ENCODE measurements around the gene GDPD5.
A peak's percentile ranks its signal among the peaks of the same experiment; 100 is the strongest.

Gene GDPD5

DNA sequence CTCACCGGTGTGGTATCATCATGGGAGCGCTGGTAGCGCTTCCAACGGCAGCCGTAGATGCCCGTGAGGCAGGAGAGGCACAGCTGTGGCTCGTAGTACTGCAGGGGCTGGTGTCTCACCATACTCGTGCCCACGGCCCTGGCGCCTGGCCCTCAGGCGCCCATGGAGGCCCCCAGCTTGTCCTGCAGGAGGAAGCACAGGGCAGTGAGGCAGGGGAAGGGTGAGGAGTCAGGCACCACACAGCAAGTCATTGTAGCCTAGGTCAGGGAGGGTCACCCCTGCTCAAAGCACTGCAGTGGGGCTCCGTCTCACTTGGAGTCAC is 48.2 kb downstream of the GDPD5 start:
- peak overlapping the region in 5 of 11 experiments; percentile 25 to 88 (median 26); a peak in 8 of 22 replicates for H3K27ac ChIP-seq
- H3K4me1 ChIP-seq, result peaks cover 38 to 75% (median 50%) of the 10 kb centered on the region in 10 experiments
- H4K20me1 ChIP-seq, result peaks cover 0 to 8% (median 0%) of the 10 kb centered on the region in 11 experiments; a peak in 2 of 22 replicates
- no peaks in the 10 kb centered on the region for H3K27me3 ChIP-seq
- H3K9me3 ChIP-seq (replicated peaks in 1 of 11), result no peaks in the 10 kb centered on the region
- TF ChIP-seq Cebpa-rat (IDR thresholded peaks at IDR 0.05), result no peak
- no peaks in the 10 kb centered on the region; a peak in 2 of 22 replicates for H3K36me3 ChIP-seq
- H3K4me3 ChIP-seq, result no peak overlapping the region
- no peak overlapping the region; a peak in 1 of 22 replicates for H3K9ac ChIP-seq
- H3K4me2 ChIP-seq, result peak overlapping the region in 8 of 11 experiments; percentile 1 to 35 (median 14); a peak in 7 of 22 replicates

DNA sequence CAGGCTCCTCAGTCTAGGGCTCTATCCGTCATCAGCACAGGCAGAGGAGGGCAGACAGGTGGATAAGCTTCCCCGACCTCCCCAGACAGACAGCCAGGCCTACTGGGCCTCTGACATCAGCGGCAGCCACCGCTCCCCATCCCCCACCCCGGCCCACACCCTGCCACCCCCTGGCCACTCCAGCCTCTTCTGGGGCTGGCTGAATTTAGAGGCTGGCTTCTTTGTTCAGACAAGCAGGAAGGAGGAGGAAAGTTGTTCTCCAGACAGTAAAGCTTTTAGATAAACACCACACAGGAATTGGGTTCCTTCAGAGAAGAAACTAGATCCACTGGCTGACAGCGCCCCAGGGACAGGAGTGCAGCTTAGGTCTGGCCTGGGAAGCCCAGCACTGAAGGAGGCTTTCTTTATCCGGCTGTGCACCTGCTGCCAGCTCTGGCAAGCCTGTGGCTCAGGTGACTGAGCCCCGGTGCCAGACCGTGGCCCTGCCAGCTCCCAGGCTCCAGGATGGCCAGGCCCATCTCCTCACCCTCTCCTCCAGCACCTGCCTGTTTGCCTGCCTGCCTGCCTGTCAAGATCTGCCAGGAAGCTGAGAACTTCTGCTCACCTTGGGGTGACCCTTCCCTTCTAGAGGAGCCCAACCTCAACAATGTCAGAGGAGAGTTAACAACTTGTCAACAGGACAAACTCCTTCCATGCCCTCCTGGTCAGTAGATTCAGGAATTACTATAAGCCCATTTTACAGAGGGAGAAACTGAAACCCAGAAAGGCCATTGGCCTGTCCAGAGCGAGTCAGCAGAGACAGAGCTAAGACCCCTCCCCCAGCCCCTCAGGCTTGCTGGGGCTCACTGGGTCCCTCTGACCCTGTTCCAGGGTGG is 48.8 kb downstream of the GDPD5 start:
- H3K4me2 ChIP-seq, result peak overlapping the region; percentile 1 to 90 (median 78); a peak in 13 of 22 replicates
- H3K4me1 ChIP-seq, result peaks cover 38 to 69% (median 48%) of the 10 kb centered on the region in 10 experiments
- H3K27me3 ChIP-seq, result no peaks in the 10 kb centered on the region
- peaks cover 0 to 2% (median 0%) of the 10 kb centered on the region in 11 experiments; a peak in 1 of 22 replicates for H4K20me1 ChIP-seq
- peak overlapping the region in 4 of 11 experiments; percentile 9 to 67 (median 66); a peak in 5 of 22 replicates for H3K9ac ChIP-seq
- no peak overlapping the region for H3K4me3 ChIP-seq
- no peak for TF ChIP-seq Cebpa-rat (IDR thresholded peaks at IDR 0.05)
- no peaks in the 10 kb centered on the region; a peak in 2 of 22 replicates for H3K36me3 ChIP-seq
- H3K27ac ChIP-seq, result peak overlapping the region in 8 of 11 experiments; percentile 66 to 88 (median 78); a peak in 15 of 22 replicates
- no peaks in the 10 kb centered on the region for H3K9me3 ChIP-seq (replicated peaks in 1 of 11)

DNA sequence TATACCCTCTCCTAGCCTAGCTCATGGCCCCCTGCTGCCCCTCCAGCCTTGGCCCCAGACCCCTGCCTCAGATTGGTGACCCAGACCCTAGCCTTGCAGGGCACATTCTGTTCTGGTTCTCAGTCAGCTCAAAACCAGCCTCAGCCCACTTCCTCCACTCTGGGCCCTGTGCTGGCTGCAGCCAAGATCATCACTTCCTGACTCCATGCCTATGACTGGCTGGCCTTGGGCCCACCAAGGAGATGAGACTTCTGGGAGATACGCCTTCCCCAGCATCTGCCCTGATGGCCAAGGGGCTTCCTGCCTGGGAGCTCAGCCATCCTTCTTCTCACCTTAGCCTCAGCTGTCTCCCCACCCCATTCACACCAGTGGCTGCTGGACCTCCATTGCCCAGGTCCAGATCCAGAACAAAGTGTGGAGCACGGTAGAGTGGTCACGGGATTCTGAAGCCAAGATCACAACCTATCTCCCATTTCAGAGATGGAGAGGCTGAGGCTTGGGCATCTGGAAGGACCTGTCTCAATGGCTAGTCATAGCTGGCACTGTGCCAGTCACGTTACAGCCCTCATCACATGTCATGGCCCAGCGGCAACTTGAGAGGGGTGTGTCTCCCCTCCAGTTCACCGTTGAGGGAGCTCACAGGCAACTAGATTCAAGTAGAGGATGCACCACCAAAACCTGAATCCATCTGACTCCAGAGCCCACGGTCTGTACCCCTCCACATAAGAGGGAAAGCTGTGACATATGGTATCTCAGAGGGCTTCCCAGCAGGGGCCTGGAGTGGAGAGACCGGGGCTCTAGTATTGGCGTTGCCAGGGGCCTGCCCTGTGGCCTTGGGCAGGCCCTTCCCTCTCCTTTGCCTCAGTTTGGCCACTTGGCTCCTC is 49.7 kb downstream of the GDPD5 start:
- Histone ChIP-seq H3K36me3 (no peaks in the 10 kb centered on the region; a peak in 2 of 22 replicates), H3K9me3 (replicated peaks in 1 of 11) (no peaks in the 10 kb centered on the region), H3K4me2 (peak overlapping the region; percentile 68 to 90 (median 78)), H3K27me3 (no peaks in the 10 kb centered on the region), H3K4me3 (peak overlapping the region in 2 of 10 experiments; percentile 23 to 54; a peak in 4 of 20 replicates), H3K27ac (peak overlapping the region; percentile 11 to 88 (median 74); a peak in 21 of 22 replicates), H3K4me1 (peaks cover 31 to 65% (median 49%) of the 10 kb centered on the region in 10 experiments), H3K9ac (peak overlapping the region in 9 of 11 experiments; percentile 29 to 67 (median 65); a peak in 15 of 22 replicates), H4K20me1 (no peaks in the 10 kb centered on the region; a peak in 1 of 22 replicates)
- TF ChIP-seq Cebpa-rat (IDR thresholded peaks at IDR 0.05), result no peak

DNA sequence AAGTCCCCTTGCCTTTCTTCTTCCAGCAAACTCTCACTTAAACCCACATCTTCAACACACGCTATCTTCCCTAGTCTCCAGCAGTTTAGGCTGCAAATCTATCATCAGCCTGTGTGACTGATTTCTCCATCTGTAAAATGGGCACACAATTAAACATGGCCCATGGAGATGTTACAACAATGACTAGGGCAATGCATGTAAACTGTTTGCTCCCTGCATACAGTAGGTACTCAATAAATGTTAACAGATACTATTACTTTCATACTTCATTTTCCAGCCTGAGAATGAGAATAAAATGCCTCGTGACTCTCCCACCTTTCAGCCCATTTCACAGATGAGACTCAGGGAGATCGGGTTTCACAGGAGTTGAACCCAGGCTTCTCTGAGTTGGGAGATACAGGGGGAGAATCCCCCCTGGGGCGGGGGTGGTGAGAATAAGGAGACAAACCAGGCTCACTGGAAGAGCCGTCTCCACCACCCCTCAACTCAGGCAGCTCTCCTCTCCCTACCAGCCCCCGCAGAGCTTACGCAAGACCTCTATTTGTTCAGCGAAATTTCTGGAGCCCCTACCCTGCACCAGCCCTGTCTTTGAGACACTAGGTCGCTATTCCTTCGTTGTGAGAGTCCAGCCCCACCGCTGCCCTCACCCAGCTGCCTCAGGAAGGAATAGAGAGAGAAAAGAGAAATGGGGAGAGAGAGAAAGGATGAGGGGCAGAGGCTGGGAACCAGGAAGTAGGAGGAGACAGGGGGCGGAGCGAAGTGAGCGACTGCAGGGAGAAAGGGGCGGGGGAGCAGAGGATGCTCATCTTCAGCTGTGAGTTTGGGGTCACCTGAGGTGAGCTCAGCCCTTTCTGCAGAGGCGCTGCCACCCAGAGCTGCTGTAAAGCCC is 50.6 kb downstream of the GDPD5 start:
- Histone ChIP-seq H3K4me3 (peak overlapping the region in 2 of 10 experiments; percentile 23 to 54; a peak in 4 of 20 replicates), H3K9ac (peak overlapping the region in 9 of 11 experiments; percentile 29 to 67 (median 65); a peak in 16 of 22 replicates), H3K4me2 (peak overlapping the region; percentile 68 to 90 (median 78)), H4K20me1 (no peaks in the 10 kb centered on the region), H3K36me3 (no peaks in the 10 kb centered on the region; a peak in 2 of 22 replicates), H3K27ac (peak overlapping the region; percentile 11 to 88 (median 74); a peak in 21 of 22 replicates), H3K4me1 (peaks cover 31 to 64% (median 55%) of the 10 kb centered on the region in 10 experiments), H3K9me3 (replicated peaks in 1 of 11) (no peaks in the 10 kb centered on the region), H3K27me3 (no peaks in the 10 kb centered on the region)
- peak in 9 of 11 experiments; percentile 61 to 92 (median 83); a peak in 18 of 22 replicates for TF ChIP-seq Cebpa-rat (IDR thresholded peaks at IDR 0.05)

DNA sequence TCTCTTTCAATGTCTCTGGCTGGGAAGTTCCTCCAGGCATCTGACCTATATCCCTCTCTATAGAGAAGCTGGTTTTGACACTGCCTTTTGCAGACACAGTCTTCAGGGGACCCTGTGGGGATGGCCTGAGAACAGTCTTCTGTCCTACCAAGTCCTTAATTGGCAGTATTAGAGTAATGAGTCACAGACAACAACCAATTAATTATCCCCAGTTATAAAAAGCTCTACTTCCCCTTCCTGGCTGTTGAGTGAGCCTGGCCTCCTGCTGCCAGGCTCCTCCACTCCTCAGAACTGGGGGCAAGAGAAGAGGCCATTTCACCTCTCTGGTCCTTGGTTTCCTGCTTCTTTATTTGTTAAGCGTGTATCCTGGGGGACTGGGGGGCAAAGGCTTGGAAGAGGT is 51.5 kb downstream of the GDPD5 start:
- Histone ChIP-seq H3K9ac (peak overlapping the region in 9 of 11 experiments; percentile 16 to 67 (median 49); a peak in 14 of 22 replicates), H3K4me2 (peak overlapping the region; percentile 68 to 90 (median 78)), H3K27me3 (no peaks in the 10 kb centered on the region), H3K9me3 (replicated peaks in 1 of 11) (no peaks in the 10 kb centered on the region), H3K4me1 (peaks cover 34 to 71% (median 62%) of the 10 kb centered on the region in 10 experiments), H4K20me1 (no peaks in the 10 kb centered on the region), H3K36me3 (no peaks in the 10 kb centered on the region; a peak in 2 of 22 replicates), H3K4me3 (no peak overlapping the region), H3K27ac (peak overlapping the region in 10 of 11 experiments; percentile 44 to 88 (median 76); a peak in 20 of 22 replicates)
- TF ChIP-seq Cebpa-rat (IDR thresholded peaks at IDR 0.05), result no peak

DNA sequence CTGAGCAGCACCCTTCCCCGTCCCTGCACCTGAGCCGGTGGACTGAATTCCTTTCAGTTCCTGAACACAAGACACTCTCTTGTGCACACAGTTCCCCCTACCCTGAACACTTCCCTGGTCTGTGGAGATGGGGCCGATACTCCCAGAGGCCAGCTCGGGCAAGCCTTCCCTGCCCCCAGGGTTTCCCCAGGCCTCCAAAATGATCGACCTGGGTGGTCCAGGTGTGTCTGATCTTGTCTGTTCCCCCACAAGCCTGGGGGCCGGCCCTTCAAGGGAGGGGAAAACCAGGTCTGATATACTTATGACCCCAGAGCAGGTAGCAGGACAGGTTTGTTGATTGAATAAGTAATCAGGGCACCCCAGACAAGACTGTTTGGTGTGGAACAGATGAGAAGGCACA is 52.1 kb downstream of the GDPD5 start:
- Histone ChIP-seq H3K27ac (peak overlapping the region in 8 of 11 experiments; percentile 44 to 88 (median 78); a peak in 11 of 22 replicates), H3K4me2 (peak overlapping the region in 9 of 11 experiments; percentile 68 to 90 (median 78); a peak in 15 of 22 replicates), H3K27me3 (no peaks in the 10 kb centered on the region)

DNA sequence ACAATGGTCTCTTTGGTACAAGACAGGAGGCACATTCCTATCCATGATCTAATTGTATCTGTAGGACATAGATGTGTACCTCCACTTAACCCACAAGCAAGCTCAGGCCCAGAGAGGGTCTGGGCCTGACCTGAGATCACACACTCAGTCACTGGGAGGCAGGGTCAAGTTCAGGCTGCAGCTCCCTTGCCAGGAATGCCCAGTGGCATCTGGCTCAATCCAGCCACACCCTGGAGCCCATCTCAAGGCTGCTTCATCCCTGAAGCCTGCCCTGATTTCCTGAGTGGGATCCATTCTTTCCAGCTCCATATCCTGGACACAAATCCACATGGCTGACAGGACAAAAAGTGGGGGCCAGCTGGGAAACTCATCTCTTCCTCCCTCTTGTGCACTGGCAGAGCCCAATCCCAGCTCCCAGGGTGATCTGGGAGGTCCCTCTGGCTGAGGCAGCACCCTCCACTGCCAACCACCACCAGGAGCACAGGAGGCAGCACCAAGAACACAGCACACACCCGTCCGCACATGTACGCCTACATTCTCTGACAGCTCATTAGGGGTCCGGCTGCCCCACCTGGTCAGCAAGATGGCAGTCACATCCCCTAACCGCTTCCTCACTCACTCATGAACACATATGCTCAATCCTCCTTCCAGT is 53.5 kb downstream of the GDPD5 start:
- TF ChIP-seq Cebpa-rat (IDR thresholded peaks at IDR 0.05), result no peak
- no peak overlapping the region for H3K4me3 ChIP-seq
- H3K27ac ChIP-seq, result no peak overlapping the region
- no peaks in the 10 kb centered on the region; a peak in 2 of 22 replicates for H3K36me3 ChIP-seq
- no peaks in the 10 kb centered on the region for H3K9me3 ChIP-seq (replicated peaks in 1 of 11)
- no peak overlapping the region for H3K9ac ChIP-seq
- H3K27me3 ChIP-seq, result no peaks in the 10 kb centered on the region
- peaks cover 35 to 84% (median 74%) of the 10 kb centered on the region in 10 experiments for H3K4me1 ChIP-seq
- no peak overlapping the region; a peak in 1 of 22 replicates for H3K4me2 ChIP-seq
- H4K20me1 ChIP-seq, result no peaks in the 10 kb centered on the region

More for the DNA sequence above, 52.1 kb downstream of the GDPD5 start:
- no peak for TF ChIP-seq Cebpa-rat (IDR thresholded peaks at IDR 0.05)
- Histone ChIP-seq H3K9ac (peak overlapping the region in 2 of 11 experiments; percentile 15 to 66; a peak in 2 of 22 replicates), H3K4me3 (no peak overlapping the region), H3K9me3 (replicated peaks in 1 of 11) (no peaks in the 10 kb centered on the region), H3K4me1 (peaks cover 35 to 76% (median 68%) of the 10 kb centered on the region in 10 experiments), H4K20me1 (no peaks in the 10 kb centered on the region), H3K36me3 (no peaks in the 10 kb centered on the region; a peak in 2 of 22 replicates)
